RWPE2 (cell line): ENCODE measurements around the gene KRT6A.

Experiments used
- ATAC-seq: fragments of 200-7000 bp; cut with Tn5 transposase; 3 replicates; pipeline ENCODE4 v1.9.1; 2021; ENCODE audit warnings: low read depth
- DNase-seq: peaks from one replicate; pipeline ENCODE4 v3.0.0-alpha.2; 2020; ENCODE audit warnings: low spot score
- H3K27ac ChIP-seq: fragments of 450-650 bp; 2 replicates; pipeline ENCODE4 v1.5.1; 2017; ENCODE audit warnings: mild to moderate bottlenecking; ENCODE audit not compliant: poor library complexity, severe bottlenecking
- H3K27me3 ChIP-seq: fragments of 250-450 bp; sonication (Bioruptor Pico); 2 replicates; pipeline ENCODE4 v1.5.1; 2021; ENCODE audit warnings: mild to moderate bottlenecking, moderate library complexity; ENCODE audit not compliant: insufficient read depth, poor library complexity, severe bottlenecking
- H3K36me3 ChIP-seq: fragments of 250-450 bp; sonication (Bioruptor Pico); 2 replicates; pipeline ENCODE4 v1.5.1; 2020; ENCODE audit warnings: low read depth, mild to moderate bottlenecking, moderate library complexity
- H3K4me1 ChIP-seq: fragments of 250-450 bp; sonication (Bioruptor Pico); 2 replicates; pipeline ENCODE4 v1.5.1; 2021; ENCODE audit warnings: mild to moderate bottlenecking, moderate library complexity; ENCODE audit not compliant: insufficient read depth, poor library complexity, severe bottlenecking
- H3K4me3 ChIP-seq: fragments of 250-450 bp; sonication (Bioruptor Pico); 2 replicates; pipeline ENCODE4 v1.5.1; 2021; ENCODE audit warnings: mild to moderate bottlenecking, moderate library complexity; ENCODE audit not compliant: severe bottlenecking
- H3K9me3 ChIP-seq: fragments of 250-450 bp; sonication (Bioruptor Pico); 2 replicates; pipeline ENCODE4 v1.5.1; 2021; ENCODE audit warnings: mild to moderate bottlenecking, moderate library complexity; ENCODE audit not compliant: severe bottlenecking
- TF ChIP-seq, protein P1 (sequence below): fragments of 450-650 bp; IDR thresholded peaks from one replicate; pipeline ENCODE4 v1.5.1; 2017; ENCODE audit warnings: mild to moderate bottlenecking, moderate library complexity; ENCODE audit not compliant: poor library complexity, severe bottlenecking

The KRT6A gene

DNA sequence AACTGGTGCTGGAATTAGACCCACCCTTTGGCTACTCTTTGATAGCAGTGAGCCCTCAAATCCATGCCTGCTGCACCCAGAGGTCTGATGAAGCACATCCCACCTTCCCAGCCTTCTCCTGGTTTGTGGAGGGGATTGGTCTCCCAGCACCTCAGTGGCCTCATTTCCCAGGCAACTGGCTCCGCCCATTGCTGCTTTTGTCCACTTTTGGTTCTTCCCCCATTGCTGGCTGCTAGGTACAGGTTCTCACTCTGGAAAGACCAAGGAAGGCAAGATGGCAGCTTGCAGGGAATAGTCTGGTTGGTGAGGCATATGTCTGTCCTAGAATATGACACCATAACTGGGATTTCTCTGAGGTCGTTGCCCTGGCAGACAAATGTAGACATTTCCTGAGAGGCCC lies 37.3 kb upstream of the KRT6A start:
- TF ChIP-seq, protein P1, sequence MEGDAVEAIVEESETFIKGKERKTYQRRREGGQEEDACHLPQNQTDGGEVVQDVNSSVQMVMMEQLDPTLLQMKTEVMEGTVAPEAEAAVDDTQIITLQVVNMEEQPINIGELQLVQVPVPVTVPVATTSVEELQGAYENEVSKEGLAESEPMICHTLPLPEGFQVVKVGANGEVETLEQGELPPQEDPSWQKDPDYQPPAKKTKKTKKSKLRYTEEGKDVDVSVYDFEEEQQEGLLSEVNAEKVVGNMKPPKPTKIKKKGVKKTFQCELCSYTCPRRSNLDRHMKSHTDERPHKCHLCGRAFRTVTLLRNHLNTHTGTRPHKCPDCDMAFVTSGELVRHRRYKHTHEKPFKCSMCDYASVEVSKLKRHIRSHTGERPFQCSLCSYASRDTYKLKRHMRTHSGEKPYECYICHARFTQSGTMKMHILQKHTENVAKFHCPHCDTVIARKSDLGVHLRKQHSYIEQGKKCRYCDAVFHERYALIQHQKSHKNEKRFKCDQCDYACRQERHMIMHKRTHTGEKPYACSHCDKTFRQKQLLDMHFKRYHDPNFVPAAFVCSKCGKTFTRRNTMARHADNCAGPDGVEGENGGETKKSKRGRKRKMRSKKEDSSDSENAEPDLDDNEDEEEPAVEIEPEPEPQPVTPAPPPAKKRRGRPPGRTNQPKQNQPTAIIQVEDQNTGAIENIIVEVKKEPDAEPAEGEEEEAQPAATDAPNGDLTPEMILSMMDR = no peak
- no peaks in the 10 kb centered on the region for H3K36me3 ChIP-seq
- DNase-seq (no peak), ATAC-seq (no peak)
- H3K9me3 ChIP-seq = no peaks in the 10 kb centered on the region
- H3K4me1 ChIP-seq = peaks cover 7% of the 10 kb centered on the region
- no peak overlapping the region for H3K4me3 ChIP-seq
- H3K27ac ChIP-seq = no peak overlapping the region
- H3K27me3 ChIP-seq = no peaks in the 10 kb centered on the region

DNA sequence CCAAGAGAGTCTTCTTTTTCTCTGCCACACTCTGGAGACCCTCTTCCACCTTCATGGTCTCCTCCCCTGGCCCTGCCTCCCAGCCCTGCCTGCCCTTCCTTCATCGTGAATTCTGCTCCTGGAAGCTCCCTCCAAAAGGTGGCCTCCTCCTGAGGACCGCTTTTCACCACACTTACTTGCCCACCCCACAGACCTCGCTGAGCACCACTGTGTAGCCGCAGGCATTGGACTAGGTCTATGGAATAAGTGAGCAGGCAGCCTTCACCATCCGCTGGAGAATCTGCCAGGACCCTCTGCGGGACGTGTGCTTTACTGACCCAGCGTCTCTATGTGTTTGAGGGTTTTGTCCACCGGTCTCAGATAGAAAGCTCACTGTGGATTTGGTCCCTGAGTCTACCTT lies 36.8 kb upstream of the KRT6A start:
- TF ChIP-seq, protein P1 = no peak
- no peak overlapping the region for H3K27ac ChIP-seq
- H3K4me3 ChIP-seq = no peak overlapping the region
- no peaks in the 10 kb centered on the region for H3K9me3 ChIP-seq
- no peaks in the 10 kb centered on the region for H3K27me3 ChIP-seq
- ATAC-seq = no peak
- DNase-seq = no peak
- peaks cover 13% of the 10 kb centered on the region for H3K4me1 ChIP-seq
- no peaks in the 10 kb centered on the region for H3K36me3 ChIP-seq

DNA sequence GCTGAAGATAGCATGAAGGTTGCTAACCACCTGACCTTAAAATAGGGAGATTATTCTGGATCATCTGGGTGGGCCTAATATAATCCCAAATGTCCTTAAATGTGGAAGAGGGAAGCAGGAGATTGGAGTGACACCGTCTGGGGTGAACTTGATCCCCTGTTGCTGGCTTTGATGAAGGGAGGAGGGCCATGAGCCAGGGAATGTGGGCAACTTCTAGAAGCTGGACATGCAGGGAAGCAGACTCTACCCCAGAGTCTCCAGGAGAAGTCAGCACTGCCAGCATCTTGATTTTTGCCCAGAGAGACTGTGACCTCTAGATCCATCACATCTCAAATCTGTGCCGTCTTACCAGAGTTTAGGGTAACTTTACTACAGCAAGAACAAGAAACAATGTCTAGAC lies 36.4 kb upstream of the KRT6A start:
- ATAC-seq = no peak
- Histone ChIP-seq H3K27ac (no peak overlapping the region), H3K27me3 (no peaks in the 10 kb centered on the region), H3K4me3 (no peak overlapping the region), H3K4me1 (peaks cover 17% of the 10 kb centered on the region), H3K36me3 (no peaks in the 10 kb centered on the region), H3K9me3 (no peaks in the 10 kb centered on the region)
- DNase-seq = no peak
- TF ChIP-seq, protein P1 = no peak

DNA sequence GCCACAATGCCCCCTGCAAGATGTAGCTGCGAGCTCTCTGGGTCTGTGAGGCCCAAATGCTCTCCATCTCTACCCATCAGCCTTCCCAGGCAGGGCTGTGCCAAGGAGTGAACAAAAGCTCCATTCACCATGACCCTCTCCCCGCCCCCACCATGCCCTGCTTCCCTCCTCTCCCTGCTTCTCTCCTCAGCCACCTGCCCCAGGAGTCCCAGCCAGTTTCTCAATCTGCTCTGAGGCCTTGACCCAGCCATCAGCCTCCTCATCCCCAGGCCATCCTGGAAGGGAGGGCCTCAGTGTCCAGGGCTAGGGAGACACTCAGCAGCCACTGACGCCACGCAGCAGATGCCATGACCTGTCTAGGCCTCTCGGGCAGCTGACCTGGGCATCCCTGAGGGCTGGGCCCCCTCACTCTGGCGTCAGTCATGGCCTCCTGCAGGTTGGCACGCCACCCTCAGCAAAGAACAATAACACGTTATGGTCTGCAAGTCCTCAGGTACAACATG lies 35.6 kb upstream of the KRT6A start:
- H3K27me3 ChIP-seq = no peaks in the 10 kb centered on the region
- no peaks in the 10 kb centered on the region for H3K9me3 ChIP-seq
- TF ChIP-seq, protein P1 = no peak
- no peak overlapping the region for H3K27ac ChIP-seq
- ATAC-seq (no peak), DNase-seq (no peak)
- H3K4me3 ChIP-seq = no peak overlapping the region
- no peaks in the 10 kb centered on the region for H3K36me3 ChIP-seq
- H3K4me1 ChIP-seq = peaks cover 24% of the 10 kb centered on the region

DNA sequence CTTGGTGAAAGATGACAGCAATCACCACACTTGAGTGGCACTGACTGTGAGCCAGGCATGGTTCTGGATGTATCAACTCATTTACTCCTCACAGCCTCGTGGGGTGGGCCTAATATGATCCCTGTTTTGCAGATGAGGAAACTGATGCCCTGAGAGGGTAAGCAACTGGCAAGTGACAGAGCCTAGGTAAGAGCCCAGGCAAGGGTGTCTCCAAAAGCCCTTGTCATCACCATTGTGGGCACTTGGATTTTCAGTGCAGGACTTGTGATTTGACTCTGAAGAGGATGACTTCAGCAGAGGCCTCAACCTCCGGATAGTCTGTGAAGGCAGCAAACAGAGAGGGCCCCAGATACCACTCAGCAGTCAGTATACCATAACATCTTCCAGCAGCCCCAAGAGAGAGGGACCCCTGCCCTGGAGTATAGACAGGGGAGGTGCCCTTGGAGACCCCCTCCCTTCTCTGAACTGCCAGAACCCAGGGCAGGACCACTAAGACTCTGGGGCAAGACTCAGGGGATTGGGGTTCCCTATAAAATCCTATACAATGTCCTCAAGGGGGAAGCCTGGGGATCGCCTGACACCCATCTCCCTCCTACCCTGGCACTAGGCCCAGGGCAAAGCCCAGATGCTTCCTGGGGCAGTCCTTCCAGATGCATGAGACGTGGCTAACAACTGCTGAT lies 34.2 kb upstream of the KRT6A start:
- Histone ChIP-seq H3K27me3 (no peaks in the 10 kb centered on the region), H3K36me3 (no peaks in the 10 kb centered on the region), H3K4me3 (no peak overlapping the region), H3K4me1 (peaks cover 38% of the 10 kb centered on the region), H3K9me3 (no peaks in the 10 kb centered on the region), H3K27ac (peak overlapping the region; percentile 99)
- TF ChIP-seq, protein P1 = no peak
- no peak for DNase-seq
- ATAC-seq = no peak
